GM23248 (cell line): ENCODE measurements around the gene ACVR1C.

Experiments
- EZH2 ChIP-seq: fragments of 200-600 bp; sonication (generic); IDR thresholded peaks from 2 replicates; pipeline ENCODE4 v1.6.1; 2018; ENCODE audit warnings: antibody characterized with exemption, mild to moderate bottlenecking; ENCODE audit not compliant: insufficient read depth, poor library complexity, severe bottlenecking
- EZH2phosphoT487 ChIP-seq: fragments of 200-600 bp; sonication (generic); IDR thresholded peaks from 2 replicates; pipeline ENCODE4 v1.6.1; 2018; ENCODE audit warnings: antibody characterized with exemption, moderate library complexity, mild to moderate bottlenecking, low read depth; ENCODE audit not compliant: insufficient read depth

DNA sequence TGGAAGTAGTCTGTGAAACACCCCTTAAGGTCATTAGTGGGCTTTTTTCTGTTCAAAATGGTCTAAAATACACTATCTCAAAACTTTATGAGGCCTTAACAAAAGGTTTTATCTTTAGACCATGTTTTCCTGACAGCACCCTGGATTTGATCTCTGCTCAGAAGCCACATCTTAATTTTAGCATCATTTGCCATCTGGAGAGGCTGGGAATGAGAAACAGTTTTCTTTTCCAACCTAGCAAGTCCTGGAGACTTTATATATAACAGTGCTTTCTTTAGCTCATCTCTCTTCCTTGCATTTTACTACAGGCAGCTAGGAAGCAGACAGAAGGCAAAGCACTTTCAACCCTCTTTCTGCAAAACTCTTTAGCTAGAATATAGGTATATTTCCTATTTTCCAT, 122.1 kb downstream of the ACVR1C start:
- TF ChIP-seq EZH2 (no peak), EZH2phosphoT487 (no peak)
